ENCODE measurements around the gene LRP5. TPM values are rescaled to one million over a fixed set of nuclear protein-coding genes. Genes with fewer than 3 reads are reported as not detected.
A peak's percentile ranks its signal among the peaks of the same experiment; 100 is the strongest.

LRP5 gene
- total and polyA plus RNA-seq, 2 experiments from 2014 or later: 26.9 to 51.1 TPM

DNA sequence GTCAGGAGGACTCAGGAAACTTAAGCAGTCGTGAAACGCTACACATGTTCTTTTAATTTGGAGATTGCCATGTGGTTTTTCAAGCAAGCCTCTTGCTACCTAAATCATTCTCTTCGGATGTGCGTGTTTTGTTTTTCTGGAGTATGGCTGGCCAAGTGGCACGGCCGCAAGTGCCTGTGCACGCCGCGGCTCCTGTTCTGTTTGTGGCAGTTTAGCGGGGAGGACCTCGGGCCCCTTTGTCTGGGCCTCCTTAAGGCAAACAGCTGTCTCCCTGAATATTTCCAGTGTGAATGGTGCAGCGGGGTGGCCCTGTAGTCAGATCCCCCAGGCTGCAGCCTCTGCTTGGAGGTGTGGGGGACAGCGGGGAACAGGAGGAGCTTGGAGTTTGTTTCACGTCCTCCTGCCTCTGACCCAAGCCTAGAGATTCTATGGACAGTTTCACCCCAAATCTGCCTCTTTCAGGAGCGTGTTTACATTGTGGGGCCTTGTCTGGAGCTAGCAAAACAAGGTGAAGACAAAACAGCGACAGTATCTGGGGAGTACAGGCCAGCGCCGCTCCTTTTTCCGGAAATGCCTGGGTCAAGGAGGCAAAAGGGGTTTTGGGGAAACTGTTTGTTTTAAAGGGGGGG lies 1.3 kb downstream of the LRP5 start:
- Histone ChIP-seq H3K36me3 (ENCODE audit: insufficient read depth) (no peaks in the 10 kb centered on the region), H4K20me1 (replicated peaks; ENCODE audit: insufficient read depth) (no peaks in the 10 kb centered on the region; the same call in 1 of the 2 replicates), H3F3A (replicated peaks; ENCODE audit: low read depth) (peaks cover 17% of the 10 kb centered on the region), H3K27ac (ENCODE audit: low read depth) (peak overlapping the region; percentile 79), H3K9me2 (ENCODE audit: insufficient read depth) (no peaks in the 10 kb centered on the region), H3K4me1 (ENCODE audit: insufficient read depth) (peaks cover 47% of the 10 kb centered on the region), H3K27me3 (ENCODE audit: insufficient read depth) (peaks cover 12% of the 10 kb centered on the region; the same call in 1 of the 2 replicates), H3K79me2 (replicated peaks; ENCODE audit: insufficient read depth) (peaks cover 56% of the 10 kb centered on the region), H3K4me3 (peak overlapping the region; percentile 83), H2AFZ (peak overlapping the region; percentile 32; the same call in 1 of the 2 replicates), H3K4me2 (peak overlapping the region; percentile 87)
- ATAC-seq (peak; percentile 28), DNase-seq (ENCODE audit: low spot score) (peak; percentile 65)
- H3K4me3 Mint-ChIP-seq: peak overlapping the region; percentile 92
- peaks cover 6% of the 10 kb centered on the region; the same call in 1 of the 3 replicates for H3K36me3 Mint-ChIP-seq (ENCODE audit: low read depth)
- H3K27me3 Mint-ChIP-seq (ENCODE audit: insufficient read depth, low read depth, poor library complexity): peaks cover 23% of the 10 kb centered on the region
- H3K4me1 Mint-ChIP-seq: peaks cover 55% of the 10 kb centered on the region
- H3K27ac Mint-ChIP-seq: peak overlapping the region; percentile 74
- TF ChIP-seq, protein P1, sequence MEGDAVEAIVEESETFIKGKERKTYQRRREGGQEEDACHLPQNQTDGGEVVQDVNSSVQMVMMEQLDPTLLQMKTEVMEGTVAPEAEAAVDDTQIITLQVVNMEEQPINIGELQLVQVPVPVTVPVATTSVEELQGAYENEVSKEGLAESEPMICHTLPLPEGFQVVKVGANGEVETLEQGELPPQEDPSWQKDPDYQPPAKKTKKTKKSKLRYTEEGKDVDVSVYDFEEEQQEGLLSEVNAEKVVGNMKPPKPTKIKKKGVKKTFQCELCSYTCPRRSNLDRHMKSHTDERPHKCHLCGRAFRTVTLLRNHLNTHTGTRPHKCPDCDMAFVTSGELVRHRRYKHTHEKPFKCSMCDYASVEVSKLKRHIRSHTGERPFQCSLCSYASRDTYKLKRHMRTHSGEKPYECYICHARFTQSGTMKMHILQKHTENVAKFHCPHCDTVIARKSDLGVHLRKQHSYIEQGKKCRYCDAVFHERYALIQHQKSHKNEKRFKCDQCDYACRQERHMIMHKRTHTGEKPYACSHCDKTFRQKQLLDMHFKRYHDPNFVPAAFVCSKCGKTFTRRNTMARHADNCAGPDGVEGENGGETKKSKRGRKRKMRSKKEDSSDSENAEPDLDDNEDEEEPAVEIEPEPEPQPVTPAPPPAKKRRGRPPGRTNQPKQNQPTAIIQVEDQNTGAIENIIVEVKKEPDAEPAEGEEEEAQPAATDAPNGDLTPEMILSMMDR (conservative IDR thresholded peaks at IDR 0.05; ENCODE audit: low read depth in 2 of 2): no peak
- TF ChIP-seq ZNF114 (CRISPR knock-in tag; IDR thresholded peaks at IDR 0.05): no peak
- TF ChIP-seq ZNF331 (CRISPR knock-in tag; IDR thresholded peaks at IDR 0.05; ENCODE audit: low read depth): no peak
- TF ChIP-seq, protein P2, sequence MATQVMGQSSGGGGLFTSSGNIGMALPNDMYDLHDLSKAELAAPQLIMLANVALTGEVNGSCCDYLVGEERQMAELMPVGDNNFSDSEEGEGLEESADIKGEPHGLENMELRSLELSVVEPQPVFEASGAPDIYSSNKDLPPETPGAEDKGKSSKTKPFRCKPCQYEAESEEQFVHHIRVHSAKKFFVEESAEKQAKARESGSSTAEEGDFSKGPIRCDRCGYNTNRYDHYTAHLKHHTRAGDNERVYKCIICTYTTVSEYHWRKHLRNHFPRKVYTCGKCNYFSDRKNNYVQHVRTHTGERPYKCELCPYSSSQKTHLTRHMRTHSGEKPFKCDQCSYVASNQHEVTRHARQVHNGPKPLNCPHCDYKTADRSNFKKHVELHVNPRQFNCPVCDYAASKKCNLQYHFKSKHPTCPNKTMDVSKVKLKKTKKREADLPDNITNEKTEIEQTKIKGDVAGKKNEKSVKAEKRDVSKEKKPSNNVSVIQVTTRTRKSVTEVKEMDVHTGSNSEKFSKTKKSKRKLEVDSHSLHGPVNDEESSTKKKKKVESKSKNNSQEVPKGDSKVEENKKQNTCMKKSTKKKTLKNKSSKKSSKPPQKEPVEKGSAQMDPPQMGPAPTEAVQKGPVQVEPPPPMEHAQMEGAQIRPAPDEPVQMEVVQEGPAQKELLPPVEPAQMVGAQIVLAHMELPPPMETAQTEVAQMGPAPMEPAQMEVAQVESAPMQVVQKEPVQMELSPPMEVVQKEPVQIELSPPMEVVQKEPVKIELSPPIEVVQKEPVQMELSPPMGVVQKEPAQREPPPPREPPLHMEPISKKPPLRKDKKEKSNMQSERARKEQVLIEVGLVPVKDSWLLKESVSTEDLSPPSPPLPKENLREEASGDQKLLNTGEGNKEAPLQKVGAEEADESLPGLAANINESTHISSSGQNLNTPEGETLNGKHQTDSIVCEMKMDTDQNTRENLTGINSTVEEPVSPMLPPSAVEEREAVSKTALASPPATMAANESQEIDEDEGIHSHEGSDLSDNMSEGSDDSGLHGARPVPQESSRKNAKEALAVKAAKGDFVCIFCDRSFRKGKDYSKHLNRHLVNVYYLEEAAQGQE (IDR thresholded peaks at IDR 0.05; ENCODE audit: unreplicated experiment): no peak
- no peak for TF ChIP-seq CREB1 (CRISPR knock-in tag; IDR thresholded peaks at IDR 0.05; ENCODE audit: low read depth)
- no peak for TF ChIP-seq EZH2phosphoT487 (IDR thresholded peaks at IDR 0.05; ENCODE audit: unreplicated experiment)
- H3K9me3 Mint-ChIP-seq: peaks cover 4% of the 10 kb centered on the region; the same call in 1 of the 3 replicates
